GM19397 (cell line): ENCODE results near the gene CSRNP2.
"Not testable (repeated sequence)": the region's sequence is repeated elsewhere in the genome, so short reads cannot be mapped to it uniquely, and the experiment has no call there.

Experiments used
- ATAC-seq: cut with Tn5 transposase; IDR thresholded peaks from one replicate; pipeline ENCODE4 v1.9.1; 2021; ENCODE audit warnings: mild to moderate bottlenecking, moderate library complexity; ENCODE audit not compliant: unreplicated experiment

CSRNP2 gene

DNA sequence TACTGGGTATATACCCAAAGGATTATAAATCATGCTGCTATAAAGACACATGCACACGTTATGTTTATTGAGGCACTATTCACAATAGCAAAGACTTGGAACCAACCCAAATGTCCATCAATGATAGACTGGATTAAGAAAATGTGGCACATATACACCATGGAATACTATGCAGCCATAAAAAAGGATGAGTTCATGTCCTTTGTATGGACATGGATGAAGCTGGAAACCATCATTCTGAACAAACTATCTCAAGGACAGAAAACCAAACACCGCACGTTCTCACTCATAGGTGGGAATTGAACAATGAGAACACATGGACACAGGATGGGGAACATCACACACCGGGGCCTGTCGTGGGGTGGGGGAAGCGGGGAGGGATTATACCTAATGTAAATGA is 4.5 kb downstream of the CSRNP2 start:
- not testable (repeated sequence) for ATAC-seq

GRCh38 chr12:51078346-51078745 is 5.0 kb downstream of the CSRNP2 start:
- not testable (repeated sequence) for ATAC-seq

DNA sequence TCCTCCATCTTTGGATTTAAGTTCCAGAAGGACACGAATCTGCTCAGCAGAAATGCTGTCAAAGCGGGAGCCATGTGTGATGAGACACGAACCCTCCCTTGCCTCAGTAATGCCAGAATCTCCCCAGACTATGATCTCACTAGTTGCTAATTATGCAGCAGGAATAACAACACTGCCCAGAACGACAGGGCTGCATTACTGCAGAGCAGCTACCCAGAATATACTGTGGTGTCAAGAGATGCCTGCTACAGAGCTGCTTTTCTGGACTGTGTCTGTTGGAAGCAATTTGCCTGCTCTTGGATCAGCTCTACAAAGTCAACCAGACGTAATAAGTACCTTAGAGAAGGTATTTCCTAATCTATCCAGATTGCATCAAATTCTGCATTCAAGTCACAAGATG is 5.5 kb downstream of the CSRNP2 start:
- ATAC-seq = no peak

GRCh38 chr12:51076236-51076930 is 7.0 kb downstream of the CSRNP2 start:
- ATAC-seq = no peak

GRCh38 chr12:51075390-51075789 is 8.0 kb downstream of the CSRNP2 start:
- ATAC-seq = no peak

GRCh38 chr12:51071663-51072062 is 11.7 kb downstream of the CSRNP2 start:
- no peak for ATAC-seq

GRCh38 chr12:51070004-51070403 is 13.4 kb downstream of the CSRNP2 start:
- no peak for ATAC-seq

DNA sequence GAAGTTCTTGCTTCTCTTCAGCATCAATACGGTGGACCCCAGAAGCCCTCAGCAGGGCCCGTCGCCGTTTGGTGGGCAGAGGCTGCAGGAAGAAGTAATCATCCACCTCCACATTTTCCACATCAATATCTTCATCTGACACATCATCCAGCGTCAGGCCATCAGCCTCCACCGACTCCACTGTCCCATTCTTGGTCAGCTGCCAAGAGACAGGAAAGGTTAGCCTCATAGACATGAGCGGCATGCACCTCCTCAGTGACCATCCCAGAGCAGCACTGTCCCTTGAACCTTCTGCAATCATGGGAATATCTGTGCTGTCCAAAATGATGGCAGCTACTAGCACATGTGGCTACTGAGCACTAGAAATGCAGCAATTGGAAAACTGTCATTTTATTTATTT is 15.6 kb downstream of the CSRNP2 start:
- ATAC-seq = no peak

GRCh38 chr12:51067229-51067628 is 16.2 kb downstream of the CSRNP2 start:
- no peak for ATAC-seq

GRCh38 chr12:51065530-51065929 is 17.9 kb downstream of the CSRNP2 start:
- no peak for ATAC-seq

- ATAC-seq = no peak
Measured at GRCh38 chr12:51062631-51063397, 20.6 kb downstream of the CSRNP2 start.

DNA sequence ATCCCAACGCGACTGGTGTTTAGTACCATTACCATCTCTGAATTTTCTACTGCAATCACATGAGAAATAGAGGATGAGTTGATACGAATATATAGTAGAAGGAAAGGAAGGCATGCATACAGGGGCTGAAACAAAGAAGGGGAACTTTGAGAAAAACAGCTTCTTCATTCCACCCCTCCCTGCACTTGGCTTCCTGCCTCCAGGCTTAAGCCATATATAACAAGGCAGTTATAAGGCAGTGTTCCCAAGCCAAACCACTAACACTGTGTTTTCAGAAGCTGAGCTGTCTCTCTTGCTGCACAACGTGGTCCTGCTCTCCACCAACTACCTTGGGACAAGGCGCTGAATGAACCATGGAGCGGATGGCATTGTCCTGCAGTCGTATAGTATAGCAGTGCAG is 24.3 kb downstream of the CSRNP2 start:
- ATAC-seq = no peak

GRCh38 chr12:51056242-51056641 is 27.2 kb downstream of the CSRNP2 start:
- no peak for ATAC-seq

DNA sequence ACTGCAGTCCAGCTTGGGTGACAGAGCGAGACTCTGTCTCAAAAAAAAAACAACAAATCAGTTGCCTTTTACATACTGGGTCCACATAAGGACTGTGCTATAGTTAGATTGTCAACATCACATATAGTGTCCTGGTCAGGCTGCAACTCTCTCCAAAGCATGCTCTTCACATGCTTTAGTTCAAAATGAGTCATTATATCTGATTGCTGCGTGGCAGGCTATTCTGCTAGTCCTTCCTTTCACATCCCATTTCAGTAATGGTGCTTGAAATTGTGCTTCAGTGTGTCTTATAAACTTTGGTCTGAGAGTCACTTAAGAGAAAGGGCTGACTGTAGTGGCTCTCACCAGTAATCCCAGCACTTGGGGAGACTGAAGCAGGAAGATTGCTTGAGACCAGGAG is 28.3 kb downstream of the CSRNP2 start:
- ATAC-seq = no peak

DNA sequence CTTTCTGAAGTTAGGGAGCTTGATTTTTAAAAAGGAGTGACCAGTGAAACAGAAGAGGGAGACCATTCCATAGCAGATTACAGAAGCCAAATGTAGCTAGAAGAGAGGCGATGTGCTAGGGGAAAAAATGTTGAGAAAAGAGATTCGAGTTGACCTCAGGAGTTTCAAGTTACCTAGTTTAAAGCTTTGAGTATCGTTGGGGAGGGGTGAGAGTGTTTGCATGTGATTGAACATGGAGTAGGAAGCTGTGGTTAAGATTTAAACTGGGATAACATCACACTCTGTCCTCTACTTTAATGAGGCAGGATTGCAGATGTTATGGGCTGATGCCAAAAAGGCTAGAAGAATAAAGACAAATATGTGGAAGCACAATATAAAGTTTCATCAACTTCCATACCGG is 31.6 kb downstream of the CSRNP2 start:
- no peak for ATAC-seq

GRCh38 chr12:51049525-51049924 is 33.9 kb downstream of the CSRNP2 start:
- no peak for ATAC-seq

DNA sequence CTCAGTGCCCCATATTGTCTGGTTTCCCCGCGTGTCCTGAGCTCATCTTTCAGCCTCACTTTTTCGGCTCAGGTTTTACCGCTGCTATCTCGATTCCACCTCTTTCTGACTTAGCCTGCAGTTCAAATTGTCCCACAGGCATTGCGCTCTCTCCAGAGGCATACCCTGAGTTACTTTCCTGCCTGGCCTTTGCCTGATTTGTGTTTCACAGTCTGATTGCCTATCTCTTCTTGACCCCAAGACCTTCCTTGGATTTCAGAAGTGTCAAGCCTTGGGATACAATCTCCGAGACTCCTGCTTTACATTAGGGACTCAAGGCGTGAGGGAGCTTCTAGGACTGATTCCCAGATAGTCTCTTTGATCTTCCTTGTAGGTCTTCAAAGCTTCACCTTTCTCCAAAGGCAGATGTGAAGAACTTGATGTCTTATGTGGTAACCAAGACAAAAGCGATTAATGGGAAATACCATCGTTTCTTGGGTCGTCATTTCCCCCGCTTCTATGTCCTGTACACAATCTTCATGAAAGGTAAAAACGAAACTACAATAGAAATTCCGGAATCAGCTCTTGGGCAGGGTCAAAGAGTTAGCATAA is 34.6 kb downstream of the CSRNP2 start:
- no peak for ATAC-seq

DNA sequence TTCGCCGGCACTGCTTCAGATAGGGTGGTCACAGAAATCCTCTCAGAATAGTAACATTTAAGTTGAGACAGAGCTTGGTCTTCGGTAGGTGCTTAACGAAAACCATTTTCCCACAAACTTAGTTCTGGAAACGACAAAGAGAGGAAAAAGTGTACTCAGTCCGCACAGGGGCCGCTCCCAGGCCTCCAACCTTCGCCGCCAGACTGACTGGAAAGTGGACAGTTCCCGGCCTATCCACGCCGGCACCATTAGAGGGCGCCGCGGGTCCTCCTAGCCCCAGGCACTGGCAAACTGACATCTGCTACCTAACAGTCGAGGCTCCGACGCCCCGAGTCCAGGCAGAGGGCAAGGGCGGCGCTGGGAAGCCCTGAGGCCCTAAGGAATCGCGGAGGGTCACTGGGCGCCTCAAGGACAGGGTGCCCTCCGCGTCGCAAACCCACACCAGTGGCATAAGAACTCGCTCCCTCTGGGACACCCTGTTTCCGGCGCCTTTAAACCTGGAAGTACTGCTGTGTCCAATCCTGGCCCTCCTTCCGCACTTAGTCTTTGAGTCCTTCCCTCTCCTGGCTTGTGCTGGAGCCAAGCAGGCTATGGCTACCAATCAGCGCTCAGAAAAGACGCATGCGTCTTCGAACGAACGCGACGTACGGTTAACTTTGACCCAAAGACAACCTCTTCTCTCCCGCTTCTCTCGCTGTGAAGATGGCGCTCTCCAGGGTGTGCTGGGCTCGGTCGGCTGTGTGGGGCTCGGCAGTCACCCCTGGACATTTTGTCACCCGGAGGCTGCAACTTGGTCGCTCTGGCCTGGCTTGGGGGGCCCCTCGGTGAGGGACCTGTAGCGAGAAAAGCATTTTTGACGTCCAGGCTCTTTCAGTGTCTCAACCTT is 35.5 kb downstream of the CSRNP2 start, which contains the start of gene LETMD1:
LETMD1 (plus strand) TSS at position 673 of the 886 bp plus-strand sequence; CDS start at position 703, 30 bp downstream.
- peak; percentile 95 for ATAC-seq

GRCh38 chr12:51036279-51036678 is 47.1 kb downstream of the CSRNP2 start:
- ATAC-seq = no peak

DNA sequence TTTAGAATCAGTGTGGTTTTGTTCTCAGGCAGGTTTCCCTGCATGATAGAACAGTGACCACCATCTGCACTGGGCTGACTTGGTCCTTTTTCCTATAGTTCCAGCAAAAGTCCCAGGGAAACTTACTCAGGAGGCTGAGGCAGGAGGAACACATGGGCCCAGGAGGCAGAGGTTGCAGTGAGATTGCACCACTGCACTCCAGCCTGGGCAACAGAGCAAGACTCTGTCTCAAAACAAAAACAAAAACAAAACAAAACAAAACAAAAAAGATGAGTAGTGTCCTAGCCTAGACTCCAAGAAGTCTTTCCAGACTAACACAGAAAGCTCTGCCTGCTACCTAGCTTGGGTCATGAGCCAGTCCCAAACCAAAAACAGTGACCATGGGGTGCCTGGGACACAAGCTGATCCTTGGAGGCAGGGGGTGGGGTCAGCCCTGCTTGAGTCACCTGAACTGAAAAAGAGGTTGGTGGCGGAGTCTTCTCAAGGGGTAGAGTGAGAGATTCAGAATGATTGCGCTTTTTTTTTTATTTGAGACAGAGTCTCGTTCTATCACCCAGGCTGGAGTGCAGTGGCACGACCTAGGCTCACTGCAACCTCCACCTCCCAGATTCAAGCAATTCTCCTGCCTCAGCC is 49.8 kb downstream of the CSRNP2 start:
- ATAC-seq = no peak
